T-helper 2 cell treated with Interferon-gamma antibody and Interleukin-4, amounts not matched to agents 5 μg/mL and 100 μg/mL, for 36 hours (primary cell): ENCODE results near the gene SHBG.

Source experiments
- DNase-seq: peaks from one replicate; pipeline ENCODE4 v3.0.0; 2021; ENCODE audit warnings: low spot score
- H3K27ac Mint-ChIP-seq: one replicate; pipeline ENCODE4 v1.8.0; 2021; ENCODE audit warnings: mild to moderate bottlenecking, mixed read lengths
- H3K27me3 Mint-ChIP-seq: one replicate; pipeline ENCODE4 v1.8.0; 2021; ENCODE audit warnings: low read depth, mixed read lengths
- H3K36me3 Mint-ChIP-seq: one replicate; pipeline ENCODE4 v1.8.0; 2021; ENCODE audit warnings: low read depth, mixed read lengths
- H3K4me1 Mint-ChIP-seq: one replicate; pipeline ENCODE4 v1.8.0; 2021; ENCODE audit warnings: low read depth, mixed read lengths
- H3K4me3 Mint-ChIP-seq: one replicate; pipeline ENCODE4 v1.8.0; 2022; ENCODE audit warnings: mild to moderate bottlenecking, moderate library complexity, mixed read lengths
- H3K9me3 Mint-ChIP-seq: one replicate; pipeline ENCODE4 v1.8.0; 2021; ENCODE audit warnings: mixed read lengths

Gene SHBG

GRCh38 chr17:7650509-7651096 lies 20.7 kb downstream of the SHBG start, which contains the start of gene ATP1B2:
Gene ATP1B2 (plus strand): TSS chr17:7650926. CDS start chr17:7651519, 593 bp downstream.
- H3K27me3 Mint-ChIP-seq = peaks cover 62% of the 10 kb centered on the region
- H3K4me1 Mint-ChIP-seq = peaks cover 14% of the 10 kb centered on the region
- no peaks in the 10 kb centered on the region for H3K36me3 Mint-ChIP-seq
- H3K27ac Mint-ChIP-seq = no peak within 1 kb of the TSS
- H3K9me3 Mint-ChIP-seq = no peaks in the 10 kb centered on the region
- H3K4me3 Mint-ChIP-seq = peak within 1 kb of the TSS; percentile 89
- peak; percentile 69 for DNase-seq

GRCh38 chr17:7651097-7651664 lies 21.2 kb downstream of the SHBG start:
- peaks cover 62% of the 10 kb centered on the region for H3K27me3 Mint-ChIP-seq
- H3K4me1 Mint-ChIP-seq = peaks cover 13% of the 10 kb centered on the region
- no peak overlapping the region for H3K27ac Mint-ChIP-seq
- peak overlapping the region; percentile 82 for H3K4me3 Mint-ChIP-seq
- H3K9me3 Mint-ChIP-seq = no peaks in the 10 kb centered on the region
- no peak for DNase-seq
- H3K36me3 Mint-ChIP-seq = no peaks in the 10 kb centered on the region

GRCh38 chr17:7651665-7652387 lies 21.9 kb downstream of the SHBG start:
- Mint-ChIP-seq H3K9me3 (no peaks in the 10 kb centered on the region), H3K36me3 (no peaks in the 10 kb centered on the region), H3K27ac (no peak overlapping the region), H3K4me1 (peaks cover 12% of the 10 kb centered on the region), H3K4me3 (peak overlapping the region; percentile 39), H3K27me3 (peaks cover 59% of the 10 kb centered on the region)
- no peak for DNase-seq

GRCh38 chr17:7652388-7653356 lies 22.7 kb downstream of the SHBG start:
- Mint-ChIP-seq H3K4me1 (peaks cover 12% of the 10 kb centered on the region), H3K36me3 (no peaks in the 10 kb centered on the region), H3K27me3 (peaks cover 58% of the 10 kb centered on the region), H3K27ac (no peak overlapping the region), H3K9me3 (no peaks in the 10 kb centered on the region), H3K4me3 (no peak overlapping the region)
- no peak for DNase-seq

- Mint-ChIP-seq H3K4me3 (no peak overlapping the region), H3K27ac (no peak overlapping the region), H3K27me3 (peaks cover 45% of the 10 kb centered on the region), H3K36me3 (no peaks in the 10 kb centered on the region), H3K4me1 (peaks cover 10% of the 10 kb centered on the region), H3K9me3 (no peaks in the 10 kb centered on the region)
- no peak for DNase-seq
These were observed 25.1 kb downstream of the SHBG start for GRCh38 chr17:7654832-7655540.

GRCh38 chr17:7655541-7655840 lies 25.6 kb downstream of the SHBG start:
- H3K27me3 Mint-ChIP-seq = peaks cover 40% of the 10 kb centered on the region
- no peaks in the 10 kb centered on the region for H3K9me3 Mint-ChIP-seq
- no peak for DNase-seq
- H3K36me3 Mint-ChIP-seq = no peaks in the 10 kb centered on the region
- no peak overlapping the region for H3K27ac Mint-ChIP-seq
- H3K4me1 Mint-ChIP-seq = peaks cover 6% of the 10 kb centered on the region
- no peak overlapping the region for H3K4me3 Mint-ChIP-seq

- H3K27me3 Mint-ChIP-seq = peaks cover 29% of the 10 kb centered on the region
- DNase-seq = no peak
- no peaks in the 10 kb centered on the region for H3K4me1 Mint-ChIP-seq
- no peaks in the 10 kb centered on the region for H3K9me3 Mint-ChIP-seq
- no peak overlapping the region for H3K27ac Mint-ChIP-seq
- H3K4me3 Mint-ChIP-seq = no peak overlapping the region
- H3K36me3 Mint-ChIP-seq = no peaks in the 10 kb centered on the region
These were observed 27.1 kb downstream of the SHBG start for GRCh38 chr17:7656958-7657609.

GRCh38 chr17:7667656-7668406 lies 37.9 kb downstream of the SHBG start:
- no peak for DNase-seq
- Mint-ChIP-seq H3K9me3 (no peaks in the 10 kb centered on the region), H3K36me3 (peaks cover 31% of the 10 kb centered on the region), H3K4me3 (no peak overlapping the region), H3K4me1 (no peaks in the 10 kb centered on the region), H3K27ac (no peak overlapping the region), H3K27me3 (no peaks in the 10 kb centered on the region)

GRCh38 chr17:7668482-7668881 lies 38.5 kb downstream of the SHBG start:
- Mint-ChIP-seq H3K4me3 (no peak overlapping the region), H3K9me3 (peaks cover 5% of the 10 kb centered on the region), H3K4me1 (no peaks in the 10 kb centered on the region), H3K27ac (no peak overlapping the region), H3K27me3 (no peaks in the 10 kb centered on the region), H3K36me3 (peaks cover 37% of the 10 kb centered on the region)
- no peak for DNase-seq

GRCh38 chr17:7673239-7673638 lies 43.3 kb downstream of the SHBG start:
- no peak overlapping the region for H3K4me3 Mint-ChIP-seq
- DNase-seq = no peak
- peaks cover 12% of the 10 kb centered on the region for H3K9me3 Mint-ChIP-seq
- H3K27ac Mint-ChIP-seq = no peak overlapping the region
- peaks cover 65% of the 10 kb centered on the region for H3K36me3 Mint-ChIP-seq
- no peaks in the 10 kb centered on the region for H3K27me3 Mint-ChIP-seq
- no peaks in the 10 kb centered on the region for H3K4me1 Mint-ChIP-seq

- DNase-seq = no peak
- Mint-ChIP-seq H3K27me3 (no peaks in the 10 kb centered on the region), H3K4me1 (no peaks in the 10 kb centered on the region), H3K27ac (no peak overlapping the region), H3K4me3 (no peak overlapping the region), H3K9me3 (peaks cover 12% of the 10 kb centered on the region), H3K36me3 (peaks cover 55% of the 10 kb centered on the region)
These were observed 45.0 kb downstream of the SHBG start for GRCh38 chr17:7674934-7675333.

GRCh38 chr17:7676533-7676932 lies 46.6 kb downstream of the SHBG start:
- H3K27me3 Mint-ChIP-seq = no peaks in the 10 kb centered on the region

More at GRCh38 chr17:7676533-7676932, 46.6 kb downstream of the SHBG start:
- no peak overlapping the region for H3K4me3 Mint-ChIP-seq
- peaks cover 48% of the 10 kb centered on the region for H3K36me3 Mint-ChIP-seq
- DNase-seq = no peak
- no peak overlapping the region for H3K27ac Mint-ChIP-seq
- H3K4me1 Mint-ChIP-seq = no peaks in the 10 kb centered on the region
- peaks cover 12% of the 10 kb centered on the region for H3K9me3 Mint-ChIP-seq
